Neural crest cell (in vitro differentiated cells): ENCODE measurements around the gene NDUFB5. TPM values are rescaled to one million over a fixed set of nuclear protein-coding genes. Genes with fewer than 3 reads are reported as not detected.

ENCODE experiments used
- DNase-seq: peaks from one replicate; pipeline ENCODE4 v3.0.0; 2021; ENCODE audit warnings: low read depth, mixed read lengths, low spot score
- H3K27ac Mint-ChIP-seq: one replicate; pipeline ENCODE4 v1.8.0; 2021; ENCODE audit warnings: mild to moderate bottlenecking, mixed read lengths; ENCODE audit not compliant: unreplicated experiment
- H3K27me3 Mint-ChIP-seq: 2 replicates; pipeline ENCODE4 v1.8.0; 2021; ENCODE audit warnings: low read depth, mild to moderate bottlenecking, mixed read lengths
- H3K36me3 Mint-ChIP-seq: 2 replicates; pipeline ENCODE4 v1.8.0; 2021; ENCODE audit warnings: low read depth, mild to moderate bottlenecking, mixed read lengths
- H3K4me1 Mint-ChIP-seq: 2 replicates; pipeline ENCODE4 v1.8.0; 2021; ENCODE audit warnings: mixed read lengths
- H3K4me3 Mint-ChIP-seq: one replicate; pipeline ENCODE4 v1.8.0; 2021; ENCODE audit warnings: mild to moderate bottlenecking, mixed read lengths
- H3K9me3 Mint-ChIP-seq: 2 replicates; pipeline ENCODE4 v1.8.0; 2021; ENCODE audit warnings: mixed read lengths
- CTCF ChIP-seq: fragments of 200-600 bp; sonication (generic); conservative IDR thresholded peaks from 2 replicates; pipeline ENCODE4 v1.5.0; 2021; ENCODE audit warnings: antibody characterized with exemption, mild to moderate bottlenecking
- total RNA-seq: library from RNA; stranded (reverse); gene quantifications from 2 replicates; pipeline ENCODE4 v1.2.1, GENCODE V29; 2021

NDUFB5 gene
- total RNA-seq, 1 donor from 2014 or later: 74.3 TPM

DNA sequence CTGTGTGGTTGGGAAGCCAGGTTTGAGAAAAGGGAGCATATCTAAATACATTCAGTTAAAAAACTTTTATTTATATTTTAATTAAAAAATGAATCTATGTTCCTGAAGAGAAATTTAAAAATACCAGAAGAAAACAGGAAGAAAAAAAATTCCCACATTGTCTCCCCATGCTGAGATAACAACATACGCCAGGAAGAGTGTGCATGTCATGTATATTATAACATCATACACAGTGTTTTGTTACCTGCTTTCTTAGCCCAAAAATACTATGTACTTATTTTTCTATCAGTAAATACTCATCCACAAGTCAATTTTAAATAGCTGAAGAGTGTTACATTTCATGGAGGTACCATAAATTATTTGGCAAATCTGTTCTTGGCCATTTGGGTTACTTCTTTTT lies 66.7 kb downstream of the NDUFB5 start:
- peaks cover 35% of the 10 kb centered on the region for H3K4me1 Mint-ChIP-seq
- no peaks in the 10 kb centered on the region for H3K27me3 Mint-ChIP-seq
- TF ChIP-seq CTCF: no peak
- no peak for DNase-seq
- H3K4me3 Mint-ChIP-seq: no peak overlapping the region
- no peak overlapping the region for H3K27ac Mint-ChIP-seq
- peaks cover 3% of the 10 kb centered on the region for H3K36me3 Mint-ChIP-seq
- H3K9me3 Mint-ChIP-seq: no peaks in the 10 kb centered on the region

DNA sequence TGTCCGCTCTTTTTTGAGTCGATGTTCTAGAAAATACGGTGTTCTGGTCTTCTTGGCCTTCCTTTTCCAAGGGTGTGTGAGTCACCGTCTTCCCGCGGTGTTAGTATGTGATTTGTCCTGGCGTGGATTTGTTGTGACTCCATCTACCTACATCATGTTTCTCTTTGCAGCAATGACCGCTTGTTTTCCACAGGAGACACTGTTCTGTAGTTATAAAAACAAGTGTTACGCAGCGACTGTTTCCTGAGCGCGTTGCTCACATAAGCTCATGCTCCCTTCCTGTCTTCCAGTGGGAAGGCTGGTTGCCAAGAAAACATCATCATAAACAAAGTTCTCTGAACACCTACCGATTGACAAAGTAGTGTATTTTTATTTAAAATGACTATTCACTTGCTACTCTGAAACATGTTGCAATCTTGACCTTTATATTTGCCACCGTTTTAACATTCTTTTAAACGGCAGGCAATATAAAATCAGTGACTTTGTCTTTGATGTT lies 67.2 kb downstream of the NDUFB5 start:
- H3K36me3 Mint-ChIP-seq: peaks cover 3% of the 10 kb centered on the region
- H3K4me3 Mint-ChIP-seq: no peak overlapping the region
- TF ChIP-seq CTCF: no peak
- DNase-seq: no peak
- no peak overlapping the region for H3K27ac Mint-ChIP-seq
- H3K27me3 Mint-ChIP-seq: no peaks in the 10 kb centered on the region
- peaks cover 33% of the 10 kb centered on the region for H3K4me1 Mint-ChIP-seq
- no peaks in the 10 kb centered on the region for H3K9me3 Mint-ChIP-seq

DNA sequence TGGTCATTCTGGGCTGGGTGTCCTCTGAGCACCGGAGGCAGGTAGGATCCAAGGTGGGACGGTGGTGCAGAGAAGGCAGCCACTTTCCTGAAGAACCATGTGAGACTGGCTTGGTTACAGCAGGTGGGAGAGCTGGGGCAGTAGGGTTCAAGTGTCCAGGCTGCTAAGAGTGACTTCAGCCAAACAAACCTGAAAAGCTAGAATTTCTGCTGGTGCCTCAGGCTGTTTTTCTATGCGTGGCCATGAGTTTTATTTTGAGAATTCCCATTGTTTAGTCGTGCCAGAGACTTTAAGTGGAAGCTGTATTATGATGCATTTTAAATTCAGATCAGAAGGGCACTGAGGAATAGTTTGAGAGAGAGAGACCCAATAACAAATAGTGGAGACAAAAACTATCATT lies 68.3 kb downstream of the NDUFB5 start:
- H3K27me3 Mint-ChIP-seq: no peaks in the 10 kb centered on the region
- peak overlapping the region; percentile 60 for H3K27ac Mint-ChIP-seq
- no peak for DNase-seq
- H3K9me3 Mint-ChIP-seq: no peaks in the 10 kb centered on the region
- peaks cover 34% of the 10 kb centered on the region for H3K4me1 Mint-ChIP-seq
- H3K36me3 Mint-ChIP-seq: peaks cover 3% of the 10 kb centered on the region
- TF ChIP-seq CTCF: no peak
- H3K4me3 Mint-ChIP-seq: no peak overlapping the region

- H3K4me1 Mint-ChIP-seq: peaks cover 35% of the 10 kb centered on the region
- no peaks in the 10 kb centered on the region for H3K27me3 Mint-ChIP-seq
- H3K9me3 Mint-ChIP-seq: no peaks in the 10 kb centered on the region
- H3K4me3 Mint-ChIP-seq: no peak overlapping the region
- H3K27ac Mint-ChIP-seq: no peak overlapping the region
- H3K36me3 Mint-ChIP-seq: peaks cover 3% of the 10 kb centered on the region
- DNase-seq: no peak
- no peak for TF ChIP-seq CTCF
Observed at GRCh38 chr3:179673523-179673922, 68.9 kb downstream of the NDUFB5 start.

- peaks cover 30% of the 10 kb centered on the region for H3K4me1 Mint-ChIP-seq
- no peaks in the 10 kb centered on the region for H3K27me3 Mint-ChIP-seq
- no peak for DNase-seq
- H3K27ac Mint-ChIP-seq: no peak overlapping the region
- no peak overlapping the region for H3K4me3 Mint-ChIP-seq
- peaks cover 3% of the 10 kb centered on the region for H3K36me3 Mint-ChIP-seq
- no peaks in the 10 kb centered on the region for H3K9me3 Mint-ChIP-seq
- no peak for TF ChIP-seq CTCF
Observed at GRCh38 chr3:179676081-179676480, 71.5 kb downstream of the NDUFB5 start.

Other genes with a start within 250 kb of the NDUFB5 start
- 36.7 and 37.3 TPM in 2 replicates for gene GNB4, start 153.3 kb upstream of the NDUFB5 start, total RNA-seq
- gene ACTL6A, start 41.9 kb upstream of the NDUFB5 start, total RNA-seq: 103 and 111 TPM in 2 replicates
- gene MRPL47, start 156 bp upstream of the NDUFB5 start, total RNA-seq: 57.3 and 59.6 TPM in 2 replicates
- 25.2 and 26.7 TPM in 2 replicates for gene USP13, start 48.2 kb downstream of the NDUFB5 start, total RNA-seq